UCSD-AML1 (cell line): ENCODE measurements around the gene ZCCHC2.

Experiments
- DNase-seq: peaks from one replicate; lab custom pipeline; 2025; ENCODE audit not compliant: unreplicated experiment; lab: John Stamatoyannopoulos, UW

Gene ZCCHC2

DNA sequence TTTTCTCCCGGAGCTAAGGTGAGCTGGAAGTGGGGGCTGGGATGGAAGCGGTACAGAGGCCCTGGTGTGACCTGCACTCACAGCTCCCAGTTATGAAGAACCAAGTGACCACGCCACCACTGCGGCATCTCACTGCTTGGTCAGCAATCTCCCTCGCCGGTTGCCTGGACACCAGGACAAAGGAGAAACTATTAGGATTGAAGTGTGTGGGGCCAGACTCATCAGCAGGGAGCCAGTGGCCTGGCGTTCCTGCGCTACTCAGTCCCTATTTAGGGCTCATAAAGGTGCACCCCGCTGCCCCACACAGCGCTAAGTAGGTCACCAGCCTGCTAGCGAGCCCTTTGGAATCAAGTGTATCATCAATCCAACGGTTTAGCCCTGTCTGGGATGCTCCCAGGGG lies 82.9 kb downstream of the ZCCHC2 start:
- DNase-seq, result no peak

DNA sequence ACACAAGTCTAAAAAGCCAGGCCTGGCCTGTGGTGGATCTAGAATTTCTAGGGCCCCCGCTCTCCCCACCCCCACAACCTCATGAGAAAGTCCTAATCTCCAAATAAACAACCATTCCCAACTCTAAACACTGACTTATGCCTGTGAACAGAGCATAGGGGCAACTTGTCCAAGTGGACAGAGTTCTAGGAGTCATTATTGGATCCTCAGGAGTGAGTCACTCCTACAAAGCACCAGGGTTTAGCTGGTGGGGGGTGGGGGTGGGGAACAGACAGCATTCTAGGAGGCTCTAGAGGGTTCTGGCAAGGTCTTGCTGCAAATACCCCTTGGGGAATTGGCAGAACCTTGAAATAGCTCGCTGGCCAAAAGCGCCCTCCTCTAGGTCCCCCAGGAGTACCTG lies 83.3 kb downstream of the ZCCHC2 start:
- DNase-seq, result no peak

DNA sequence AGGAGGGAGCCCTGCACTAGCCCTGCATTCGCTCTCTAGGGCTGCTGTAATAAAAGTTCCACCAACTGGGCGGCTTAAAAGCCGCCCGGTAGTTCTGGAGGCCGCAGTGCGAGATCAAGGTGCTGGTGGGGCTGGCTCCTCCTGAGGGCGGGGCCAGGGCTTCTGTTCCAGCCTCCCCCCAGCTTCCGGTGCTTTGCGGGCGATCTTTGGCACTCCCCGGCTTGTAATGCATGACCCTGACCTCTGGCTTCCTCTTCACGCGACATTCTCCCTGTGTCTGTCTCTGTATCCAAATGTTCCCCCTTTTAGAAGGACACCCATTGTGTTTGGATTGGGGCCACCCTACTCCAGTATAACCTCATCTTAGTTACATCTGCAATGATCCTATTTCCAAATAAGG lies 84.5 kb downstream of the ZCCHC2 start:
- no peak for DNase-seq

DNA sequence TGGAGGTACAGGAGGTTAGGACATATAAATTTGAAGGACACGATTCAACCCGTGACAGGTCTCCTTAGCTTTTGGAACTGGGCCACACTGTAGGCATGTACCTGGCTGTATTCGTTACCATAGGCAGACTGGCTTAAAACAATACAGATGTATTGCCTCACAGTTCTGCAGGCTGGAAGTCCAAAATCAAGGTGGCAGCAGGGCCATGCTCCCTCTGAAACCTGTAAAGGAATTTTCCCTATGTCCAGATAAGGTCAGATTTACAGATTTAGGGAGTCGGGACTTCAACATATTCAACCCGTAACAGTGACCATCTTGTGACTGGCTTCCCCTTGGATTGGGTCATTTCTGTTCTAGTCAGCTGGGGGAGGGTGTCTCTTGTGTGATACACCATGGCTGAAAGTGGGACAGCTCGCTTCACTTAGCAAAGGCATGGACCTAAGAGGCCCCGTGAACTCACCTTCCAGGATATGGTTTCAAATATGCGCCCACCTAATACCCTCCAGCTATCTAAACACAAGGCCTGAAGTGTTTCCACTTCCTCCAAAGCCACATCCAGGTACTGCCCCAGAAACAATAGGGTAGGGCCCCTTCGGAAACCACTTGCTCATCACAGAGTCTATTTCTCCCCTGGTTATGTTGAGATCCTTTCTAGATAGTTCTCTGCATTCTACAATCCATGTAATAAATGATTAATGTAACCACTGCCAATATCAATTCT lies 85.0 kb downstream of the ZCCHC2 start:
- no peak for DNase-seq

DNA sequence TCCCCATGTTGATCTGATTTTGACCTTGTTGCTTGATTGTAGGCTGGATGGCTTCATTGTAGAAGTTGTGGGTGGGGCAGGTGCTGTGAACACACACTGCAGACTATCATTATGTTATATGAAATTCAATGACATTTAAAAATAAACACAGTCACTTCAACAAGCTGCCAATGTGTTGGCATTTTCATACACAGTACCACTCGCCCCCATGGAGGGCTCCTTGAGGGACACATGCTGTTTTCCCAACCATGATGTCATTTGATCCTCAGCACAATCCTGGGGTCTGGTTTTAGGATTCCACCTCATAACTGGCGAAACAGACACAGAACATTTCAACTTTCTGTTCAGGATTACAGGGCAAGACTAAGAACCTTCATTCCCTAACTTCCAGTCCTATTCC lies 86.9 kb downstream of the ZCCHC2 start:
- DNase-seq, result no peak

DNA sequence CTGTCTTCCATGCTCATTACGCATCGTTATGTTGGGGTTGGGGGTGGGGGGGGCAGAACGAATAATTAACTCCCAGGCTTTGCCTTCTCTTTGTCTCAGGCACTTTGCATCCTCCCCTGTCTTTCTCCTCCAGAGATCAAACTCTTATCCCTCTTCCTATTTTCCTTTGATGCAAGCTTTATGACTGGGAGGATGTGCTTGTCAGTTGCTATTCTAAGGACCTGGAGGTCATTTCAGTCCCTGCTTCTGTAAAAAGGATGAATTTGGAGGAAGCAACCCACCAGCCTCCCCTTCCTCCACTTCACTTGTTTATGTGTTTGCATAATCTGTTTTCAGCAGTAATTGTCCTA lies 87.5 kb downstream of the ZCCHC2 start:
- DNase-seq, result no peak

DNA sequence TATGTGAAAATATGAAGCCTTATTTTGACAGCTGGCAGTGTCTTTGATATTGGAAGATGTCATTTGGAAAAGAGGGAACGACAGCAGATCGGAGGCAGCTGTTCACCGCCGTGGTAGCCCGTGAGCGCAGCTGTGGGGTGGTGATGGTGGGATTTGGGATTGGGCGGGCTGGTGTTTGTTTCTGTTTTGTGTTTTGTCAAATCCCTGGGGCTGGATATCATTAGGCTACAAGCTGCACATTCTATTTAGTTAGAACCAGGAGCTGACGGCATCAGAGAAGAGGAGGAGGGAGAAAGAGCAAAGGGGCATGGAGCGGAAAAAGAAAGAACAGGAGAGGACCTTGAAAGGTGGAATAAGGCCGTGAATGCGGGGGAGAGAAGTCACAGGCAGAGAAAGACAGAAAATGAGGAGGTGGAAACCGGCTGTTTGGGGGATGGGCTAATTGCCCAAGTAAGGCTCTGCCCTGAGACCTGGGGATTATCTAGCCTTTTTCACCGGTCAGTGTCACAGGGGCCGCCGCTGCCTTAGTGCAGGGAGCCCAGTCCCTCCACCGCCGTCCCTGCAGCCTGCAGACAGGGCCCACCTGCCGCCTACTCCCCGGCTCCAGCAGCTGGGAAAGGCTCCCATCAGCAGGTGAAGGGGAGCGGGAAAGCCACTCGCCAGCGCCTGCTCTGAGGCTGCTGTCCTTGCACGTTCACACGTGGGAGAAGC lies 88.0 kb downstream of the ZCCHC2 start:
- no peak for DNase-seq

DNA sequence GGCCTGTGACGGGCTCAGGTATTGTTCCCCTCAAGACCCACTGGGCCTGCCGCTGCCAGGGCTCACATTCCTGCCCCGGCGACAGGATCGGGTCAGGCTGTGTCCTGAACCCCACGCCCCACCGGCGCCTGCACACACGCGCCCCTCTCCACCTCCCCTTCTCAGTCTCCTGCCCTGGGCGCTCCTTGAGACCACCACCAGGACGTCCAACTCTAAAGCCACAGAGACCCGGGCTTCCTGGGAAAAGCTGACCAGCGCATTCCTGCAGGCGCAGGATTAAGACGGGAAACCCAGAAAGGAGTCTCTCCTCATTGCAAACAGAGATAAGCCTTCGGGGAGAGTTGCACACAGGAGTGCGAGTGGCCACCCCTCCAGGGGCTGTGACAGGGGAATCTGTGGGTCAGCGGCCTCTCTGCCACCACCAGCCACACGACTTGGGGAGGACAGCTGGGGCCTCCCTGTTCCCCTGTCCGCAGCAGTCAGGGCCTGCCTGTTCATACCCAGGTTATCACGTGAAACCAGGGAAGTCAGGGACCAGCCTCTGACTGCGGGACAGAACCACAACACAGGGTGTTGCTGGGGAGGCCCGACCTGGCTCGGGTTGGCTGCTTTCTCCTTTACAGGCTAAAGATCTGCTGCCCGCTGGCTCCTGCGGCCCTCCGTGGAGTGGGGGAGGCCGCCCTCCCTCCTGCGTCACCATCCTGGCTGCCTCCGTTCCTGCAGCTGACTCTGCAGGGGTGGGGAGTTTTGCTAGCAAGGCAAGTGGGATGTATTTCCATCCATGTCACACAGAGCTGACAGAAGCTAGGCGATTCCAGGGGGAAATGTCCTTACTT lies 88.8 kb downstream of the ZCCHC2 start:
- no peak for DNase-seq

DNA sequence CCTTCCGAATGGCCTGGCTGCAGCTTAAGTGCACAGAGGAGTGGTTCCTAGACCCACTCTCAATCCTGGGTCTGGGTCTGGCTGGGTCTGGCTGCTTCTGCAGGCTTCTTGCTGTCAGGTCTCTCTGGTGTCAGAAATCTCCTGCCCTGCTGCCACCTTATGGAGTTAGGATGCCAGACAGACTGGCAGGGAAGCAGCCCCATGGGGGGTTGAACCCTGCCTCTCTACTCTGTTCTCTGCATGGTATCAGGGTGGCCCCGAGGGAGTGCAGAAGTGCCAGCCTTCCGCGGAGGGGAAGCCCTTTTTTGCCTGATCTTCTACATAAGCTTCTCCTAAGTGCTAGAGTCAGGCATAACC lies 89.4 kb downstream of the ZCCHC2 start:
- DNase-seq, result no peak

DNA sequence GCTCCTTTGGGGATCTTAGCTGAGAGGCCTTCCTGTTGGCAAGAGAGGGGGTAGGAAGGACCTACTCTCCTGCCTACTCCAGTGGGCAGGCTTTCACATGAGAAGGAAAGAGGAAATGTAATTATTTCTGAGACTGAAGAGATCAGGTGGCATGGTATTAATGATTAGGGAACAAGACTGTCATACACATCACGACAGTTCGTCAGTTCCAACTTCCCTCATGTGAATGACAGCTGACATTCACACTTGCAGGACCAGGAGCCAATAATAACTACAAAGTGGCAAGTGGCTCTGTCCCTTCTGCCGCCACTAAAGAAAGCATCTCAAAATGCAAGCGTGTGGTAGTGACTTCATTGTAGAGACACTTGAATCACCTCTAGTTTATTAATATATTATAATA lies 90.0 kb downstream of the ZCCHC2 start:
- no peak for DNase-seq

DNA sequence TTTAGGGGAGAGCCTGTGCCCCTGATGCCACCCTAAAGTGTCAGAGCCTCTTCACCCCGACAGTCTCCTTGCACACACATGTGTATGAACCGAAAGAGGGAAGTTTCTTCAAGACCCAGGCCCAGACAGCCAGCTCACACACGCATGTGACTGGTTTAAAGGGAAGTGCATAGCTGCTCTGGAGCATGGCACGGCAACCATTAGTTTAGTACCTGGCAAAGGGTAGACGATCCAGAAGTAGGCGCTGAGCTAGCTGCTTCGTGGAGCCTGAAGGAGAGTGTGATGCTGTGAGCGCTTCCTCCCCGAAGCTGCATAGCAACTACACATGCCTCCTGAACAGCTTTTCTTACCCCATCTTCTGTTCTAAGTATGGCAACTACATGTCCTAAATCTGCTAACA lies 91.7 kb downstream of the ZCCHC2 start:
- DNase-seq, result no peak

DNA sequence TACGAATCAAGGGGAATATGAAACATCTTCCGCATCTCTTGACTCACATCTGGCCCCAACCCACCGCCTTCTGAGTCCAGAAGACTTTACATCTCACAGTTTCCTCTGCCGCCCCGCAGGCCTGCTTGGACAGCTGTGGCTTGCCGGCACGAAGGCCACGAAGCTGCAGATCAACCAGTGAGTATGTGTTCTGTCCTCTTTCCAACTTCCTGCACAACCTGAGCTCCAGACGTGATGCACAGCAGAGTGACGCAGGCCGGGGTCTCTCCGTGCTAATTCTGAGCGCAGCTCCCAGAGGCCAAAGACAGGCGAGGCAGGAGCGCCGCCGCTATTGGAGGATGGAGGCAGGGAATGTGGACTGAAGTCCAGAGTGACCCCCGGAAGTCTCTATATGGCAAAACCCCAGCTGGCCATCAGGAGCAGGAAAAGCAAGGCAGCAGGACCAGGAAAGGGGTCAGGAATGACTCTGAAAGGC lies 93.5 kb downstream of the ZCCHC2 start:
- no peak for DNase-seq

DNA sequence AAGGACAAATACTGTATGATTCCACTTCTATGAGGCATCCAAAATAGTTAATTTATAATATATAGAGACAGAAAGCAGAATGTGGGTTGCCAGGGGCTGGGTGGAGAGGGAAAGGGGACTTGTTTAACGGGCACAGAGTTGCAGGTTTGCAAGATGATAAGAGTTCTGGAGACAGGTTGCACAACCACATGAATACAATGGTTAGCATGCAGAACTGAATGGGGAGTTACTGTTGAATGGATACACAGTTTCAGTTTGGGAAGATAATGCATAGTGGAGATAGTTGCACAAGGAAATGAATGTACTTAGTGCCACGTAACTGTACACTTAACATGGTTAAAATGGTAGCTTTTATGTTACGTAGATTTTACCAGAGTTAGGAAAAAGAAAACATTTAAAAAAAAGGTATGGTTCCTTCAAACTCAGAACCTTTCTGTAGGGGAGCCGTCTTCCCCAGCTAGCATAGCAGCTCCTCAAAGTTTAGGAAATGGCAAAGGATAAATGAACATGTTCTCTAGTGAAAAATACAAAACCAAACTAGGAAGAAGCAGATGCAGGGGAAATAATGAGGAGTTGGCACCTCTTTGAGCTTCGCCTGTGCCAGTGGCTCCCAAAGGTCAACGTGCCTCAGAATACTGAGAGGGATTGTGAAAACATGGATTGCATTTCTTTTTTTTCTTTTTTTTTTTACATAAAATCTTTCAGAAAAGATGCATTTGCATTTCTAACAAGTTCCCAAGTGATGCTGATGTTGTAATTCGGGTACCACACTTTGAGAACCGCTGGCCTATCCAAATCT lies 95.2 kb downstream of the ZCCHC2 start:
- DNase-seq, result no peak

DNA sequence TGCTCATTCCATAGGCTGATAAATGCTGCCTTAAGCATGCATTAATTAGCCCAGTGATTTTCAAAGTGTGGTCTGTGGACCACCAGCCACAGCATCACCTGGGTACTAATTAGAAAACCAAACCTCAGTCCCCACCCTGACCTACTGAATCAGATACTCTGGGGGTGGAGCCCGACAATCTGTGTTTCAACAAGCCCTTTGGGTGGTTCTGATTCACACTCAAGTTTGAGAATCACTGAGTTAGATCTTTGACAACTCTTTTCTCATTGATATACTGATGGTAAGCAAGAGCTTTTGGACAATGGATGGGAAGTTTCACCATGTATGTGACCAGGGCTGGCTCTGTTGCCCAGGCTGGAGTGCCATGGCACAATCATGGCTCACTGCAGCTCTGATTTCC lies 95.9 kb downstream of the ZCCHC2 start:
- no peak for DNase-seq

DNA sequence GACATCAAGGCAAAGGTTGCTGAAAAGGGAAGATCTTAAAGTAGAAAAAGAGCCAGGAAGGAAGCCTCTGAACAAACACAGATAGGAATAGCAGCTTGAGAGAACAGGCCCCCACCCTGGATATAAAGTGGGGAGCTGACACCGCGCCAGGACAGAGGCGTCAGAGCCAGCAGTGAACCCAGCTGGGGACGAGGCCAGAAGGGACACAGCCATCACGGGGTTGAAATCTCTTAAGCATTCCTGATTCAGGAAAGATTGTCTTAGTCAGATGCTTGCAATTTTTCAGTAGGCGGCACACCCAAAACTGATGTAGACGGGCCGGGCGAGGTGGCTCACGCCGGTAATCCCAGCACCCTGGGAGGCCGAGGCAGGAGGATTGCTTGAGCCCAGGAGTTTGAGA lies 98.7 kb downstream of the ZCCHC2 start:
- DNase-seq, result no peak

DNA sequence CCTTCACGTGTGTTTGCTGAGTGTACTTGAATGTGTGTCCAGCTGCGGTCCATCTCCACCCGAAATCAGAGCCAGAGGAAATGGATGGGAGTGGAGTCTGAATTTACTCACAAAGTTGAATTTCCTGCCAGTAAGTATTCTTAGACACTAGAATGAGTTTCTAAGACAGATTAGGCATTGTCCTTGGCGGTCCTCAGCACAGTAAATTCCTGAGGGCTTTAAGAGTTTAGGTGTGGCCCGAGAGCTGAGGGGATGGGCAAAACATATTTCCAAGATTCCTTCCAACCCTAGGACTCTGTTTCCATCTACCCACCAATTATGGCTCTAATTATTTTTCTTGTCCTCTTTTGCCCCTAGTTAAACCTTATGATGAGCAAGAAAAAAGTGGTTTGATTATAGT lies 102.2 kb downstream of the ZCCHC2 start:
- DNase-seq, result no peak
